Omental fat pad (tissue), 4 donors: ENCODE results near the gene PRSS2. TPM values are rescaled to one million over a fixed set of nuclear protein-coding genes. Genes with fewer than 3 reads are reported as not detected.
"Not testable (repeated sequence)": the region's sequence is repeated elsewhere in the genome, so short reads cannot be mapped to it uniquely, and the experiment has no call there.

ENCODE experiments used
- ATAC-seq: fragments of 150-250 bp; one replicate; pipeline ENCODE4 v1.9.1; 2016; ENCODE audit warnings: mild to moderate bottlenecking, moderate library complexity; ENCODE audit not compliant: low FRiP score
- DNase-seq: peaks from one replicate; pipeline ENCODE4 v3.0.0-alpha.2; 2019; ENCODE audit warnings: low spot score
- CTCF ChIP-seq, 3 donors: fragments of 450-650 bp; IDR thresholded peaks; one replicate each; pipeline ENCODE4 v1.5.1; 2016 to 2017; ENCODE audit warnings: antibody characterized with exemption in 3 of 3, mild to moderate bottlenecking in 3 of 3, moderate library complexity in 2 of 3
- total RNA-seq, 4 donors: library from RNA; depleted of rRNA; stranded (reverse); fragments of >200 nt; gene quantifications; one replicate each; pipeline ENCODE4 v1.1.0, GENCODE V29; 2016

PRSS2 gene
- total RNA-seq, 4 donors from 2014 or later = 0.72 to 1.3 TPM; not detected in 2

GRCh38 chr7:142745091-142745635, 25.6 kb upstream of the PRSS2 start:
- ATAC-seq = no peak
- DNase-seq = no peak

DNA sequence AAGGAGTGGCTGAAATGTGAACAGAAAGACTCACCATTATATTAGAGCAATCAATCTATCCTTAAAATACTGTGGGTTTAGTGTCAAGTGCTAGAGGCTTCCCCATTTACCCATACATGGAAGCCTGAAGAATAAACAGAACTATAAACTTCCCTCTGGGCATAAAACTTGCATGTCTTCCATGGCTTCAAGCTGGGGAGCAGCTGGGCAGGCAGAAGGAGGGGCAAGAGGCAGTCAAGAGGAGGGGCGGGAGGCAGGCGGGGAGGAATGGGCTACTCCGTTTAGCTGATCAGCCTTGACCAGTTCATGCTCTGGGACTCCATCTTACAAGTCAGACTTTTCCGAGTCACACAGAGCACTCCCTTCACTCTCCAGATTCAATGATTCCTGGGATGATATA, 25.0 kb upstream of the PRSS2 start:
- ATAC-seq (no peak), DNase-seq (no peak)
- no peak for TF ChIP-seq CTCF (IDR thresholded peaks at IDR 0.05)

More at GRCh38 chr7:142745091-142745635, 25.6 kb upstream of the PRSS2 start:
- no peak for TF ChIP-seq CTCF (IDR thresholded peaks at IDR 0.05)

DNA sequence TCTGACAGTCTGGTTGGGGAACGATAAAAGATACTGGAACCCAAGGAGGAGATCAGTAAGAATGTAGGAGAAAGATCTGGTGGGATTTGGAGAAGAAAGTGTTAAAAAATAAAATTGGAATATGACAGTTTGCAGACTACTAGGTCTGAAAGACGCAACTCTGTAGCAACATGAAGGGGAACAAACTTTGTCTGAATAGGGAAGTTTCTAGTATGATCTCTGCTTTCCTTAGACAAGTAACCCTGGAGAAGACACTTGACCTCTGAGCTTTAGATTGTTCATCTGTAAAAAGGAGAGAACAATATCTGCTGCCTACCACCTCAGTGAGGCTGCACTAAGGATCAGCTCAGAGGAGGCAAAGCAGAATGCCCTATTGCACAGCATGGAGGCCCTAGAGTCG, 24.5 kb upstream of the PRSS2 start:
- ATAC-seq = no peak

GRCh38 chr7:142748410-142748809, 22.4 kb upstream of the PRSS2 start:
- not testable (repeated sequence) for DNase-seq, ATAC-seq

More for the DNA sequence above, 24.5 kb upstream of the PRSS2 start:
- DNase-seq = no peak
- no peak for TF ChIP-seq CTCF (IDR thresholded peaks at IDR 0.05)

- ATAC-seq = no peak
- DNase-seq = no peak
- TF ChIP-seq CTCF (IDR thresholded peaks at IDR 0.05) = no peak
Measured at GRCh38 chr7:142749218-142749993, 21.4 kb upstream of the PRSS2 start, which contains the start of gene PRSS1. Gene PRSS1 (plus strand): TSS chr7:142749472. CDS start chr7:142749485, 13 bp downstream.

DNA sequence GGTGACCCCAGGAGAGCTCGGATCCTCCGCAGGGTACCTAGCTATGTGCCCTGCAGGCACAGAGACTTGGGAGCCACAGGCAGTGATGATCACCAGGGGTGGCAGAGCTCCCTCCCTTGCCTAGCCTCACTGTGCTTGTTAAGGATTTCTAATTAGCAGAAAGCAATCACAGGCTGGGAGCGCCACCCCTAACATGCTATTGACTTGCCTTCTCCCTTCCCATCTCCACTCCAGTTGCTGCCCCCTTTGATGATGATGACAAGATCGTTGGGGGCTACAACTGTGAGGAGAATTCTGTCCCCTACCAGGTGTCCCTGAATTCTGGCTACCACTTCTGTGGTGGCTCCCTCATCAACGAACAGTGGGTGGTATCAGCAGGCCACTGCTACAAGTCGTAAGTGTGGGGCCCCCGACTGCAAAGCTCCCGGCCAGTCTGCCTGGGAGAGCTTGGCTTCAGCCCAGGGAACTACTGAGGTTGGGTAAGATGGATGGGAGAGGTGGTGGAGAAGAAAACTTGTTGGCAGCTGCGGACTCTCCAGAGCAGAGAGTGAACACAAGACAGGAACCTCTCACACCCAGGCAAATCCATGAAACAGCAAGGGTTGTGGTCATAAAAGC, 20.3 kb upstream of the PRSS2 start:
- TF ChIP-seq CTCF (IDR thresholded peaks at IDR 0.05) = no peak
- DNase-seq (no peak), ATAC-seq (no peak)

DNA sequence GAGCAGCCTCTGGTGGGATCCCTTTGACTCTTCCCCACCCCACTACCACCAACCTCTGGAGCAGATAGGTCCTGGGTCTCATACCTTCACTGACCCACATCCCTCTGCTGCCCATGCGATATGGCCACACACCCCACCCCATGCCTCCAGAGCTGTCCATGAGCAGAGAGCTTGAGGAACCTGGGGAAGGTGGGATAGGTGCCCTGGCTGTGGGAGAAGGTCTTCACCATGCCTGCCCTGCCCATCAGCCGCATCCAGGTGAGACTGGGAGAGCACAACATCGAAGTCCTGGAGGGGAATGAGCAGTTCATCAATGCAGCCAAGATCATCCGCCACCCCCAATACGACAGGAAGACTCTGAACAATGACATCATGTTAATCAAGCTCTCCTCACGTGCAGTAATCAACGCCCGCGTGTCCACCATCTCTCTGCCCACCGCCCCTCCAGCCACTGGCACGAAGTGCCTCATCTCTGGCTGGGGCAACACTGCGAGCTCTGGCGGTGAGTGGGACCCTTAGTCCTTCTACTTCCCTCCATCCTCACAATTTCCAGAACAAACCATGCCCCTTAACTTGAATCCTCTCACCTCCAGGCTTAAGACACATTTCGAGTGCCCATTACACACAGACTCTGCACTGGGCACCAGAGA, 19.1 kb upstream of the PRSS2 start:
- DNase-seq, ATAC-seq: not testable (repeated sequence)
